Esophagus muscularis mucosa (tissue), 3 donors: ENCODE results near the gene LCNL1.
A peak's percentile ranks its signal among the peaks of the same experiment; 100 is the strongest.

Source experiments
- POLR2A ChIP-seq: fragments of 450-650 bp; IDR thresholded peaks from one replicate; pipeline ENCODE4 v1.6.1; 2017; ENCODE audit warnings: antibody characterized with exemption, moderate library complexity, mild to moderate bottlenecking, low read depth
- POLR2AphosphoS5 ChIP-seq, 2 donors: sonication (generic); formaldehyde crosslinking; IDR thresholded peaks; one replicate each; pipeline ENCODE4 v1.6.1; 2017; ENCODE audit warnings: antibody characterized with exemption in 2 of 2
- TF ChIP-seq, protein P1 (sequence below), 3 experiments: fragments of 200-600 bp in 2 of 3; fragments of 450-650 bp in 1 of 3; sonication (generic) in 2 of 3; IDR thresholded peaks; one replicate each; pipeline ENCODE4 v1.5.1; 2017 to 2019; ENCODE audit warnings: antibody characterized with exemption in 3 of 3, mild to moderate bottlenecking in 2 of 3, moderate library complexity in 1 of 3

GRCh38 chr9:137034709-137035506, 52.1 kb downstream of the LCNL1 start:
- TF ChIP-seq, protein P1, sequence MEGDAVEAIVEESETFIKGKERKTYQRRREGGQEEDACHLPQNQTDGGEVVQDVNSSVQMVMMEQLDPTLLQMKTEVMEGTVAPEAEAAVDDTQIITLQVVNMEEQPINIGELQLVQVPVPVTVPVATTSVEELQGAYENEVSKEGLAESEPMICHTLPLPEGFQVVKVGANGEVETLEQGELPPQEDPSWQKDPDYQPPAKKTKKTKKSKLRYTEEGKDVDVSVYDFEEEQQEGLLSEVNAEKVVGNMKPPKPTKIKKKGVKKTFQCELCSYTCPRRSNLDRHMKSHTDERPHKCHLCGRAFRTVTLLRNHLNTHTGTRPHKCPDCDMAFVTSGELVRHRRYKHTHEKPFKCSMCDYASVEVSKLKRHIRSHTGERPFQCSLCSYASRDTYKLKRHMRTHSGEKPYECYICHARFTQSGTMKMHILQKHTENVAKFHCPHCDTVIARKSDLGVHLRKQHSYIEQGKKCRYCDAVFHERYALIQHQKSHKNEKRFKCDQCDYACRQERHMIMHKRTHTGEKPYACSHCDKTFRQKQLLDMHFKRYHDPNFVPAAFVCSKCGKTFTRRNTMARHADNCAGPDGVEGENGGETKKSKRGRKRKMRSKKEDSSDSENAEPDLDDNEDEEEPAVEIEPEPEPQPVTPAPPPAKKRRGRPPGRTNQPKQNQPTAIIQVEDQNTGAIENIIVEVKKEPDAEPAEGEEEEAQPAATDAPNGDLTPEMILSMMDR (IDR thresholded peaks at IDR 0.05), result peak; percentile 88 to 94 (median 90)
- TF ChIP-seq POLR2AphosphoS5 (IDR thresholded peaks at IDR 0.05), result peak in 1 of 2 donors; percentile 54
- TF ChIP-seq POLR2A, result no peak
